ENCODE results near the gene C10orf71.

C10orf71 gene

DNA sequence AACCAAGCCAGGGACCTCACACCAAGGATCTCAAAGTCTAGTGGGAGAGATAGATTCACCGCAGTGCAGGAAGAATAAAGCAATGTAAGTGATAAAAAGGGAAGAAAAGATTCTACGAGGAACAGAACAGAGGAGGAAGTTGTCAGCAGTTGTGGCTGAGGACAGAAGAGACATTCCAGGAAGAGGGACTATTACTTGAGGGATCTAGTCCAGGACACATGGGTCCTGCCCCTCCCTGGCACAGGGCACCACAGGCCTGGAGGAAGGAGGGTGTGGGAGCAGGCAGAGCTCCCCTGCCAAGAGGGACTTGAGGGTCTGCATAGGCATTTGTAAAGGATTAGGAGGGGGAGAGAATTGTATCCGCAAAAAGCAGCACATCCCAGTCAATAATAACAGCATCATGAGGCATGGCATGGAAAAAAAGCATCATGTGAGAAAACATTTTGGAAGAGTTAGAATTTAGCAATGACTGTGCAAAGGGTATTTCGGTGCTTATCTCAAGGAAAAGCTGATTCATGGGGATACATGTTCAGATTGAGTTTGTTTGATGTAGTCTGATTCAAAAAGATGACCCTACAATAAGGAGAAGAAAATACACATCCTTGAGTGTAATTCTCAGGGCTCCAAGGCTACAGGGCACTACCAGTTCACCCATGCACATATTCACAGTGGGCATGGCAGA, 12.7 kb downstream of the C10orf71 start:
- TF ChIP-seq, protein P1, sequence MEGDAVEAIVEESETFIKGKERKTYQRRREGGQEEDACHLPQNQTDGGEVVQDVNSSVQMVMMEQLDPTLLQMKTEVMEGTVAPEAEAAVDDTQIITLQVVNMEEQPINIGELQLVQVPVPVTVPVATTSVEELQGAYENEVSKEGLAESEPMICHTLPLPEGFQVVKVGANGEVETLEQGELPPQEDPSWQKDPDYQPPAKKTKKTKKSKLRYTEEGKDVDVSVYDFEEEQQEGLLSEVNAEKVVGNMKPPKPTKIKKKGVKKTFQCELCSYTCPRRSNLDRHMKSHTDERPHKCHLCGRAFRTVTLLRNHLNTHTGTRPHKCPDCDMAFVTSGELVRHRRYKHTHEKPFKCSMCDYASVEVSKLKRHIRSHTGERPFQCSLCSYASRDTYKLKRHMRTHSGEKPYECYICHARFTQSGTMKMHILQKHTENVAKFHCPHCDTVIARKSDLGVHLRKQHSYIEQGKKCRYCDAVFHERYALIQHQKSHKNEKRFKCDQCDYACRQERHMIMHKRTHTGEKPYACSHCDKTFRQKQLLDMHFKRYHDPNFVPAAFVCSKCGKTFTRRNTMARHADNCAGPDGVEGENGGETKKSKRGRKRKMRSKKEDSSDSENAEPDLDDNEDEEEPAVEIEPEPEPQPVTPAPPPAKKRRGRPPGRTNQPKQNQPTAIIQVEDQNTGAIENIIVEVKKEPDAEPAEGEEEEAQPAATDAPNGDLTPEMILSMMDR (IDR thresholded peaks at IDR 0.05; ENCODE audit: low read depth, low read length, missing control alignments) = no peak
- no peak for DNase-seq (ENCODE audit: low read depth)
- no peak overlapping the region for H3K4me3 ChIP-seq (ENCODE audit: low read depth, low read length)

DNA sequence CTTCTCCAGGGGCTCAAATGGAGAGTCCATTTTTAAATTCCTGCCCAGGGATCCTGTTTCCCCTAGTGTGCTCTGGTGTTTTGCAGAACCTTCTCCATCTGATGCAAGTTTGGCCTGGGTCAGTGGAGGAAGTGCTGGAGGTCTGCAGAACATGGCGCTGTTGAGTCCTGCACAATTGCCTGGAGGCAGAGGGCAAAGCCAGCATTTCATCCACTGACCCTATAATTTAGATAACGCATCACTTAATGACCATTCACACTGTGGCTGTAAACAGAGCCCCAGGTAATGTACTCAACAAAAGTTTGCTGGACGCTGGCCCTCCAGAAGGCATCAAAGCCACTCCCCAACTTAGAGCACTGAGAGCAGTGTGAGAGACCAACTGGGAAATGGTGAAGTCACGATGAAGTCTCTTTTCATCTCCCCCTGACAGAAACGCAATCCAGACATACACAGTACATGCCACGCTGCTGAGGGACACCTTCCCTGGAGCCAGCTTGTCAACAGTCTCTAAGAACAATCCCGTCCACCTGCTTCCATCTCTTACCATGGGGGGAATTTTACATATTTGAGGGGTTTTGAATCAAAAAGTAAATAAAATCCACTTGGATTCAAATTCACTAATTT, 13.4 kb downstream of the C10orf71 start:
- DNase-seq (ENCODE audit: low read depth) = no peak
- H3K4me3 ChIP-seq (ENCODE audit: low read depth, low read length) = no peak overlapping the region
- TF ChIP-seq, protein P1 (IDR thresholded peaks at IDR 0.05; ENCODE audit: low read depth, low read length, missing control alignments) = no peak

DNA sequence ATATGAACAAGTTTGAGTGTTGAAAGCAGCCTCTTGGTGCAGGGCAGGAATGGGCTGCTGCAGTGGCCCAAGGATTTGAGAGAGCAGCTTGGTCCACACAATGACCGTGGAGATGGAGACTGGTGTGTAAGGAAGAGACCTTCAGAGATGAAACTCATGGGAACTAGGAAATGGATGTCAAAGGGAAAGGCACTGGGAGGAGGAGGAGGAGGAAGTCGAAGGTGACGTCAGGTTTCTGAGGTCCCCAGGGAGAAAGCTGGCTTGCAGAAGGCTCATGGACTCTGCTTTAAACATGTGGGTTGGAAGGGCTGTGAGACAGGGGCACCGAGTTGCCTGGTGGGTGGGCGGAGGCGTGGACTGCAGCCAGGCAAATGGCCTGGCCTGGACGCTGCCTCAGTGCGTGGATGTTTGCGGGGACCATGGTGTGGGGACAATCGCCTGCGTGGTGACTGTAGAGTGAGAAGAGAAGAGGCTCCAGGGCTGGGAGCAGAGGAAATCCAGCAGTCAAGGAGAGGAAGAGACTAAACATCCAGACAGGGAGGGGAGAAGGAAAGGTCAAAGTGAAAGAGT, 14.6 kb downstream of the C10orf71 start:
- no peak for DNase-seq (ENCODE audit: low read depth)
- TF ChIP-seq, protein P1 (IDR thresholded peaks at IDR 0.05; ENCODE audit: low read depth, low read length, missing control alignments) = no peak
- H3K4me3 ChIP-seq (ENCODE audit: low read depth, low read length) = no peak overlapping the region

DNA sequence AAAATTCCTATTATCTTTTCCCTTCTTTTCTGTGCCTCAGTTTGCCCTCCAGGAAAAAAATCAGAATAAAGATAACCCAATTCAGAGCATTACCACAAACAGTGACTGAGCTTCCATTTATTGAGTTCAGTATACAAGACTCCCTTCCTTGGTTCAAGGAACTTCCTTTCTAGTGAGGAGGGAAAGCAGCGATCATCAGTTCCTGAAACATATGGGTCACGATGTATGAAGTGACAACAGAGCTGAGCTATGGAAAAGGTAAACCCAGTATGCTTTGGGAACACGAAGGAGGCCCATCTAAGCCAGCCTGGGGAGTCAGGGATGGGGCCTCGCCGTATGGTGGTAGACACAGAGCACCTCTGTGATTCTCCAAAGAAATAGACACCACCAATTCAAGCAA, 15.8 kb downstream of the C10orf71 start:
- TF ChIP-seq, protein P1 (IDR thresholded peaks at IDR 0.05; ENCODE audit: low read depth, low read length, missing control alignments) = no peak
- no peak for DNase-seq (ENCODE audit: low read depth)
- H3K4me3 ChIP-seq (ENCODE audit: low read depth, low read length) = no peak overlapping the region

DNA sequence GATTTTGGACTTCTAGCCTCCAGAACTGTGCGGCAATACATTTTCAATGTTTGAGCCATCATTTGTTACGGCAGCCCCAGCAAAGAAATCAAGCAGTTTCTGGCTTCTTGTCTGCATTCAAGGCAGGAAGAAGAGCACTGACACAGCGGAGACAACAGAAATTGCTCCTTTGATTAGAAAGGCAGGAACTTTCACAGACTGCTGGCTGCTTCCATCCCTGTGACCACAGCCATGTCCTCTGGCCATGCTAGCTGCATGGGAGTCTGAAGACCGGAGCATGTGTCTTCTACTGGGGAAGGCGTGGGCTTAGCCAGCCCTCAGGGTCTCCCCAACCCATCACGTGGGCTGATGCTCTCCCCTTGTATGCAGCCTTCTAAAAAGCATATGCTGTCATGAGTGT, 19.1 kb downstream of the C10orf71 start:
- DNase-seq (ENCODE audit: low read depth) = no peak
- H3K4me3 ChIP-seq (ENCODE audit: low read depth, low read length) = no peak overlapping the region
- TF ChIP-seq, protein P1 (IDR thresholded peaks at IDR 0.05; ENCODE audit: low read depth, low read length, missing control alignments) = no peak

DNA sequence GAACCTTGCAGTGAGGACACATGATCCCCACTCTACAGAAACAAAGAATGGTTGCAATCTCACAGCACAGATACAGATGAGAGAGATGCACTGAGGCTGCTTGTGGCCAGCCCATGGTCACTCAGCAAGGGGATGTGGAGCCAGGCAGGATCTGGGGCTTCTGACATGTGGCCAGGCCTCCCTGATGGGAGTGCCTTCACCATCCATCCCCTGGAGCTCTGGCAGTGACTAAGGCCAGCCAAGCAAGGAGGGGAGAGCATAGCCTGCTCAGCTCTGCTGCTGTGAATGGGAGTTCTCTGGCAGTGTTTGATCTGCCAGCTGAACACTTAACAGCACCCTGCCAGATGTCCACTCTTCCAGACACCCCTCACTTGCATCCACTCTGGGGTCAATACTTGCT, 19.8 kb downstream of the C10orf71 start:
- TF ChIP-seq, protein P1 (IDR thresholded peaks at IDR 0.05; ENCODE audit: low read depth, low read length, missing control alignments) = no peak
- no peak for DNase-seq (ENCODE audit: low read depth)
- H3K4me3 ChIP-seq (ENCODE audit: low read depth, low read length) = no peak overlapping the region
